ENCODE results near the gene TMEM273.
"Not testable (repeated sequence)": the region's sequence is repeated elsewhere in the genome, so short reads cannot be mapped to it uniquely, and the experiment has no call there.

The TMEM273 gene

DNA sequence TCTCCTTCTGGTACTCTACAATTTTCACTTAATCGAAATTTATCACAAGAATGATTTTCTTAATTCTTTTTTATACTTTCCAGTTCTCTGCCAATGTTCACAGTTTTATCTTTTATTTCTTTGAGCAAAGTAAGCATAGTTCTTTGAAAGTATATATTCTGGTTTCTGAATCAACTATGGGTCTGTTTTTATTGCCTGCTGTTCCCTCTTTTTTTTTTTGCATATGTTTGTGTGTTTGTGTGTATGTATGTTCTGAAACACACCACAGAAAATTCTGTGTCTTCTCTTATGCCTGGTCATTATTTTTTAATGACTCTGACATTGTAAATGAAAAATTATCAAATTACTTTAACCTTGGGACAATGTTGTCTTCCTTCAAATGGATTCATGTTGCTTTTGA is 15.9 kb upstream of the TMEM273 start:
- no peak for DNase-seq

DNA sequence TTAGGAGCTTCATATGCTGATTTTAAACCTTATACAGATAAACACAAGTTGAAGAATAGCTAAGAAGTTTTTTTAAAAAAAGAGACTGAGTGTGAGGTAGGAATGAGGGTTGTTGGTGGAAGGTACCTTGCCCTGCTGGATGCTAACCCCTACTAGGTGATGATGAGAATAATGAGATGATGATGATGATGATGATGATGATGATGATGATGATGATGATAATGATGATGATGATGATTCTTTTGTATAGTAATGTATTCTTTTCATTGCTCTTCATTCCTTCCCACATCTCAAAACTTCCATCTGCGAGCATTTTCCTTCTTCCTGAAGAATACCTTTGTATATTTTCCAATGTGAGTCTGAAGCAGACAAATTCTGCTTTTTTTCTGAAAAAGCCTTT is 14.1 kb upstream of the TMEM273 start:
- no peak for DNase-seq

DNA sequence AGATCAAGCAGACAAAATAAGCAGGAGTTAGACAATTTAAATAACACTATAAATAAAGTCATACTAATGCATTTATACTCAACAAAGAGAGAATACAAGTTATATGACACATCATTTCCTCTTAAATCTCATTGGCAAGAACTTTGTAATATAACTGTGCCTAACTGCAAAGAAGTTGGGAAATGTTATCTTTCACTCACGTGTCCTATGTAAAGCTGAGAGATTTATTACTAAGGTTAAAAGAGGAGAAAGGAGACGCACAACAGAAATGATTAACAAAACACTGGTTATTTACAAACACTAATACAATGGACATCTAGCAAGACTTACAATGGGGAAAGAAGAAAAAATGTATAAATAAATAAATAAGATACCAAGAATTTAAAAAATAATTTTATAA is 12.7 kb upstream of the TMEM273 start:
- no peak for DNase-seq

DNA sequence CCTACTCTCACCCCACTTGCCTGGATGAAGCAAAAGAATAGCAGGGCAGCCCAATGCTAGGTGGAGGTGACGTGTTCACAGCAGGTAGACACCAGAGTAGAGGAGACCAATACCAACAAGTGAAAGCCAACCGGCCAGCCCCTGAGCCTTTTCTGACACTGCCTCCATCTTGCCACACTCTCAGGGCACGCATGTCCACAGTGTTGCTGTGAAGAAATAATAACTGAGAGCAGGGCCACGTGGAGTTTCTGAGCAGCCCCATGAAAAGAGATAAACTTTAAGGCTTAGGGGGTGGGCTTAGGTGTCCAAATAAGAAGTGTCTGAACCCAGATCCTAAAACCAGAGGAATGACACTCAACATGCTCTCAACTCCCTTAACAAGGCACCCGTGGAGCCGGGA is 9.0 kb upstream of the TMEM273 start:
- DNase-seq, result no peak

DNA sequence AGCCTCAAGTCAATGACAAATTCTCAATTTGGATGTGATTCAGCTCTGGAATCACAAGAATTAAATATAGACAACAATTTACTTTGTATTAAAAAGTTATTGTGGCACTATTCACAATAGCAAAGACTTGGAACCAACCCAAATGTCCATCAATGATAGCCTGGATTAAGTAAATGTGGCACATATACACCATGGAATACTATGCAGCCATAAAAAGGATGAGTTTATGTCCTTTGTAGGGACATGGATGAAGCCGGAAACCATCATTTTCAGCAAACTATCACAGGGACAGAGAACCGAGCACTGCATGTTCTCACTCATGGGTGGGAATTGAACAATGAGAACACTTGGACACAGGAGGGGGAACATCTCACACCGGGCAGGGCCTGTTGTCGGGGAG is 7.7 kb upstream of the TMEM273 start:
- not testable (repeated sequence) for DNase-seq

DNA sequence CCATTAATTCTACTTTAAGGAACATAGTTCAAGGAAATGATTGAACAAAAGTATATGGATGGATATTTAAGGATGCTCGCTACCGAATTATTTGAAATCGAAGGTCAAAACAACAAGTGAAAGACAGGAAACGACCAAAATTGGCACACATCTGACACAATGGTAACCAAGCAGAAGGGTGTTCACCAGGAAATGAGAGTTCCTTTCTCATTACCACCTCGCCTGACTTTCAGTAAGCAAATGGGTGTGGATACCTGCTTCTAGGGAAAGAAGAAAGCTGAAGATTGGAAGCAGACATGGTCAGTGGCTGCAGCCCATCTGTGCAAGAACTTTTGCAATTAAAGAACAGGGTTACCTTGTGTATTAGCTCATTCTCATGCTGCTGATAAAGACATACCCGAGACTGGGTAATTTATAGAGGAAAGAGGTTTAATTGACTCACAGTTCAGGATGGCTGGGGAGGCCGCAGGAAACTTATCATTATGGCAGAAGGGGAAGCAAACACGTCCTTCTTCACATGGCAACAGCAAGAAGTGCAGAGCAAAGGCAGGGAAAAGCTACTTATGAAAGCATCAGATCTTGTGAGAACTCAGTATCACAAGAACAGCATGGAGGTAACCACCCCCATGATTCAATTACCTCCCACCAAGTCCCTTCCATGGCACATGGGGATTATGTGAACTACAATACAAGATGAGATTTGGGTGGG is 6.2 kb upstream of the TMEM273 start:
- no peak for DNase-seq

DNA sequence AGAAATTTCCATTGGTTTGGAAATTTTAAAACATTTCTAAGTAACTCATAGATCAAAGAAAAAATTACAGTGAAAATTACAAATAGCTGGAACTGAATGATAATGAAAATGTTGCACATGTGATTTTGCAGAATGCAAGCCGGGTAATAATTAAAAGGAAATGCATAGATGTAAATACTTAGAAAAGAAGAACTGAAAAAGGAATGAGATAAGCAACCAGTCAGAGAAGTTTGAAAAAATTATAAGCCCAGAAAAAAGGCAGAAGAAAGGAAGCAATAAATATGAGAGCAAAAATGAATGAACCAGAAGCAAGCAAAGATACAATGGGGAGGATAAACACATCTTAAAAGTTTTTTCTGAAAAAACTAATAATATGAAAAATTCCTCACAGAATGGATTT is 3.2 kb upstream of the TMEM273 start:
- DNase-seq, result no peak

DNA sequence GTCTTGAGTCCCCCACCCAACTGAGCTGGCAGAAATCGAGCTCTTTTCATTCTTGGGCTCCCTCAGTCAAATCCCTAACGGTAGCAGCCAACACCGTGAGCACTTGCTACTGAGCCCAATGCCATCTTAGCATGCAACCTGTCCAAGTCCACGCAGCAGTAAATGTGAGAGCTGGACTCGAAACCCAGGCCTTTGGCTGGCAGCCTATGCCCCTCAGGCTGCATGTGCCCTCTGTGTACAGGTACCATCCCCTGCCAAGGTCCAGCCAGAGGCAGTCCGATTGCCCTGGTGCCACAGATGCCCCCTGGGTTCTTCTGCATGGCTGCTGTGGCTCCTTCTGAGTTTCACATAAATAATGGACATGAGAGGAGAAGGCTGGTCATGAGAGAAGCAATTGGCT is 1.2 kb upstream of the TMEM273 start:
- DNase-seq, result no peak

DNA sequence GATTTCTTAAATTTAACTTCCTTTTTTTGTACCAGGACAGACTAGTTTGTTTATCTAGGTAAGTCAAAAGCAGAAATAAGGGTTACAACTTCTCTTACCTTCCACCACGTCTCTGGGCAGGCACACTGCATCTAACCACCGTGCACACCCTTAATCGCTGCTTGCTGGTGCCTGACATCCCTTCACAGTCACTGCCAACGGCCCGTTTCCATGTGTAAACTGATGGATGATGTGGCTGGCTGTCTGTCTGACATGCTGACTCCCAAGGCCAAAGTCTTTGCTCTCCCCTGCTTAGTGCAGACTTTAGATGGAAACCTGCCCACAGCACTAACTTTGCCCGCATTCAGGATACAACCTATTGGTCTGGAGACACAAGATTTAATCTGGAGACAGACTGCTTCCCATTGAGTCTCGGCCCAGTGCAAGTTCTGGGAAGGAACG is 1.1 kb downstream of the TMEM273 start:
- no peak for DNase-seq

DNA sequence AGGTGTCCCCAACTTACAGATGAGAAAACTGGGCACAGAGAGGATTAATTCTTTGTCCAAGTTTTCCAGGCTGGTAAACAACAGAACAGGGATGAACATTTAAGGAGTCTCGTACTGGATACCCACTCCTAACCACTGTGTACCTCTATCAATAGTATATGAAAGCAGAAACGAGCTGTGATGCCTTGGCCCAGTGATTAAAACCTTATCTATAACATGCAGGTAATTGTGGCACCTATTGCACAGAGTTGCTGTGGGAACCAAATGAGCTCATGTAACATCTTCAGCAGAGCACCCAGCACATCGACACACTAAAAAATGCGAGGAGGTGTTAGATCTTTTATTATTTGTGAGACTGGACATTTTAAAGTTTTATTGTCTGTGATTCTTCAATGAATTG is 1.6 kb downstream of the TMEM273 start:
- DNase-seq, result no peak

DNA sequence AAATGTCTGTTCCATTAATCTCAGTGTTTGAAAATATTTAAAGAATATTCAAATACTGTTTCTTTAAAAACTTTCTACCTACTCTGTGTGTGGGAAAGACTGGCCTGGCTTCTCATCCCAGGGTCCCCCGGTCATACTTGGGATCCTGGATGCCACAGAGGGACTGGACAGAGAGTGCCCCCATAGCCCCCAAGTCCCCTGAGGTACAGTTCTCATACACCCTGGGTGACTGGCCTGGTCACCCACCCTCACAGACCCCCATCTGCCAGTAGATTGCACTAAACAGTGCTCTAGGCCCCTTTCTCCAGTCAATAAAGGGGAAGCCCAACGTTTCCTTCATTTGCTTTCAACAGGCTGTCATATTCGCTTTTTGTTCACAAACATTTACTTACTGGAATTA is 3.0 kb downstream of the TMEM273 start:
- peak; percentile 23 for DNase-seq

DNA sequence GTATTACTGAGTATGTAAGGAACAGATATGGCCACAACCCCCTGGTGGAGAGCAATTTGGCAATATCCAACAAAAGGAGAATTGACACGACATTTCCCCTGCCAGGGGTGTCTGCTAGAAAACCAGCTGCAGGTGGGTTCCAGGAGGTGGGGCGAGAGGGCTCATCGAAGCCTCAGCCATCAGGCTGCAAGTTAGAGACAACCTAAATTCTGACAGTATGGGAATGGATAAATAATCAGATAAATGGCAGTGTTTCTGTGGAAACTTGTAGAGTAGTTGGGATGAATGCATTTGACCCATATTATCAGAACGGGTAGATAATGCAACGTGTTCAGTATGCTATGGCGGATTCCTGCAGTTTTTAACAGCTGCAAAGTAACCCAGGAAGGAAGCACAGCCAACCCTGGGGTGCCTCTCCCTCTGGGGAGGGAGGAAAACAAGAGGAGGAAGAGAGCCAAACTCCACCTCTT is 3.5 kb downstream of the TMEM273 start:
- DNase-seq, result peak; percentile 30

DNA sequence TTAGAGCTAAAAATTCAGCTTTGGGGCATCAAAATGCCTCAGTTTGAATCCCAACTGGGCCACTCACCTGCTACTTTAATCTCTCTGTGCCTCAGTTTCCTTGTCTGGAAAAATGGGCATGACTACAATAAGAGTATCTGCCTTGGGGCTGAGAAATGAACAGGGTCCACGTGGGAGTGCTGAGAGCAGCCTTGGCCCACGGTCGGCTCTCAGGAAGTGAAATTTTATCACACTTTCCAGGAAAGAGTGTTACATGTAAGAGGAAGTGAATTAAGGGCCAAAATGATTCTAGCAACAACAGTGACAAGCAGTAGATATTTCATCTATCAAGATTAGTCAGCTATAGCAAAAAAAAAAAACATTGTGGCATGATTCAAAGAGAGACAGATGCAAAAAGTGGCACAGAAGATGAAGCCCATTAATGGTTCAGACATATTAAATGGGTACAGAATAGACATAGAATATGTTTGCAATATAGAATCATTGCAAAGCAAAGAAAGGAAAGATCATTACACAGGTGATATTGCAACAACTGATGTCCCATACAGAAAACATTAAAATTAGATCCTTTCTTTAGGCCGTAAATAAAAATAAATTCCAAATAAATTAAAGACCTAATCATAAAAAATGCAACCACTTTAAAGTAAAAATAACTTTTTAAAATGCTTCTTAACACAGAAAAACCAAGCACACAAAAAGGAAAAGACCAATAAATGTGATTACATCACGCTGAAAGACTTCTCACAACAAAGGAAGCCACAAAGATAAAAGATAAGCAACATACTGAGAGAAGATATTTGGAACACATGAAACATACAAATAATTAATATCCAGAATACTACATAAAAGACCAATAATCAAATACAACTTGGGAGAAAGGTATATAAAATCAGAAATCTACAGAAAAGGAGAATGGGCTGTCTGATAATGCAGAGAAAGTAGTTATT is 4.3 kb downstream of the TMEM273 start:
- DNase-seq, result peak; percentile 62

DNA sequence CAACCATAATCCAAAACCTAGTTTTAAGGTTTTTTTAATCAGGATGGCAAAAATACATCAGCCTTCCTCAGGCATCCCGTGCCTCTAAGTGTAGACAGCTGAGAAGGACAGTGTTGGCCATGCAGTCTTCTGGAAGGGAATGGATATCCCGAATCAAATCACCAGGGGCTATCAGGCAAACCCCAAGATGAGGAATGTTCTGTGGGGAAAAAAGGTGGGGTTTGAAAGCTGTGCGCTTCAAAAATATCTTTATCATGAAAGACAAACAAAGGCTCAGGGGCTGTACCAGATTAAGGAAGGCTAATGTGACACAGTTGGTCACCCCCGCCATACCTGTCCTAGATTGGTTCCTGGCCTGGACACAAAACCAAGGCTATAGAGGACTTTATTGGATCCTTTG is 5.4 kb downstream of the TMEM273 start:
- peak; percentile 23 for DNase-seq

DNA sequence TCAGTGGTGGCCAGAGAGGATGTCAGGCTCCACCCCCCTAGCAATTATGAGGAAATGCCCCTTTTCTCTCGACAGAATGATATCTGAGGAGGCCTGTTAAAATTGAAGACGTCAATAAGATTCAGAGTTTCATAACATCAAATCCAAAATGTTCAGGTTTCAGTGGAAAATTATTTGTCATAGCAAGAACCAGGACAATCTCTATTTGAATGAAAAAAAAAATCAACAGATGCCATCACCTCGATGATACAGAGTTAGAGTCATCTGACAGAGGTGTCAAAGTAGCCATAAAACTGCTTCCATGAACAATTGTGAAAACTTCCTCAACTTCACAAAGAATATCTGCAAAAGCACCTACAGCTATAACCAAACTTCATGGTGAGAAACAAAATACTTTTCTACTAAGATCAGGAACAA is 7.7 kb downstream of the TMEM273 start:
- no peak for DNase-seq

DNA sequence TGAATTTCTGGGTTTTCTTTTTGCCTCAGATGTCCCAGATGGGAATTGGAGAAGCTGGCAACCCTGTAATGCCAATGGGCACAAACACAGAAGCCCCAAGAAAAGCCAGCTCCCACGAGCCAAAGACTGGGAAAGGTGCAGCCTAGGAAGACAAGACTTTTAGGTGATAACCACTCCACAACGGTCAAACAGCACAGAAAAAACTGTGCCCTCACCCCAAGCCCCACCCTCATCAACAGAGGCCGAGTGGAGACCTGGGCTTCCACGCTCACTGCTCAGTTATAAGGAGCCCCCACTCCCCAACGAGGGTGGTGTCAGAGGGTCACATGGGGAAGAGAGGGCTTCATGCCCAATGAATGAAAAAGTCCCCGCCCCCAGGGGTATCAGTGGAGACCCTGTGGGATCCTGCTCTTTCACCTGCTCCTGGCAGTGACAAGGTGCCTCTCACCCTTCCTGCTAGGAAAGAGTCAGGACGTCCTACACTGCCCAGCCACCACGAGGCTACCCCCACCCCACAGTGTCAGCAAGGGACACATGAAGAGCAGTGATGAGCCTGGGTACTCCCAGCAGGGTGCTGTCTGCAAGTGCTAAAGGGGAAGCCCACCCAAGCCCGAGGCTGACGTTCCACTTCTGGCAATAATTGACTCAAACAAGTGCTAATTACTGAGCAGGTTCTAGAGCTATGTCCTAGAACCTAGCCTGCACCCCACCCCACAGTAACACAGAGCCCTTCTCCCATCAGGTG is 8.3 kb downstream of the TMEM273 start:
- DNase-seq, result peak; percentile 58

DNA sequence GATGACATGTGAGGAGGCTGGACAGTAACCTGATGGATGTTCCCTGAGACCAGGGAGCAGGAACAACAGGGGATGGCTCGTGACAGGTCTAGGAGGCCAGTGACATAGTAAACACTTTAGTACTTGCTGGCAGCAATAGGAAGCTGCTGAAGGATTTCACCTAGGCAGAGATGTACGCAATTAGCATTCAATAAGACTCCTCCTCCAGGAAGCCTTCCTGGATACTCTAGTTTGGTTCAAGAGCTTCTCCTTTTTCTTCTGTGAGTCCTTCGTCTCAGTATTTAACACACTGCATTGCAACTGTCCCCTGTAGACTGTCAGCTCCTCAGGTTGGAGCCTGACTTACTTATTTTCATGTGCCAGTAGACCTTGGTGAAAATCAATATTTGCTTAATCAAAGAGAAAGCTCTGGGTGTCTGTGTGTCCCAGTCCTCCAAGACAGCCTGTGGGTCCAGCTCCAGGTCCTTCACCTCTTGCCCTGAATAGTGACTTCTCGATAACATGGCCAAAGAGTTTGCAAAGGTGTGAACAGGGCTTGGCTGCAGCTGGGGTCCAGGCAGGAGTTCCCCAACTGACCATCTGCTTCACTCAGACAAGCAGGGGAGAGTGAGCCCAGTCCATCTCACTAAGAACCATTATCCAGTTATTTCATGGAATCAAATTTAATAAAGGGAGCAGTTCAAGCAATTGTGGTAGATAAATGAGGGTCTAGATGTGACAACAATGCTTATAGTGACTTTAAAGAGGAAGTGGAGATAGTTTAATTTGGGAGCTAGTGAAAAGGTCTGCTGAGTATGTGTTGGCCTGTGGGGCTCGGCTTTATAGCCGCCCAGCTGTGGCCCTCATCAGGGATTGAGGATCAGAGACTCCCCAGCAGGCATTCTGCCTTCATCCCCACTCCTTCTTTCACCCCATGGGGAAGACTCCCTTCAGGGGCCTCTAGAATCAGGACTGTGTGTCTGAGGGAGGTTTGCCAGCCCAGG is 9.4 kb downstream of the TMEM273 start:
- no peak for DNase-seq

DNA sequence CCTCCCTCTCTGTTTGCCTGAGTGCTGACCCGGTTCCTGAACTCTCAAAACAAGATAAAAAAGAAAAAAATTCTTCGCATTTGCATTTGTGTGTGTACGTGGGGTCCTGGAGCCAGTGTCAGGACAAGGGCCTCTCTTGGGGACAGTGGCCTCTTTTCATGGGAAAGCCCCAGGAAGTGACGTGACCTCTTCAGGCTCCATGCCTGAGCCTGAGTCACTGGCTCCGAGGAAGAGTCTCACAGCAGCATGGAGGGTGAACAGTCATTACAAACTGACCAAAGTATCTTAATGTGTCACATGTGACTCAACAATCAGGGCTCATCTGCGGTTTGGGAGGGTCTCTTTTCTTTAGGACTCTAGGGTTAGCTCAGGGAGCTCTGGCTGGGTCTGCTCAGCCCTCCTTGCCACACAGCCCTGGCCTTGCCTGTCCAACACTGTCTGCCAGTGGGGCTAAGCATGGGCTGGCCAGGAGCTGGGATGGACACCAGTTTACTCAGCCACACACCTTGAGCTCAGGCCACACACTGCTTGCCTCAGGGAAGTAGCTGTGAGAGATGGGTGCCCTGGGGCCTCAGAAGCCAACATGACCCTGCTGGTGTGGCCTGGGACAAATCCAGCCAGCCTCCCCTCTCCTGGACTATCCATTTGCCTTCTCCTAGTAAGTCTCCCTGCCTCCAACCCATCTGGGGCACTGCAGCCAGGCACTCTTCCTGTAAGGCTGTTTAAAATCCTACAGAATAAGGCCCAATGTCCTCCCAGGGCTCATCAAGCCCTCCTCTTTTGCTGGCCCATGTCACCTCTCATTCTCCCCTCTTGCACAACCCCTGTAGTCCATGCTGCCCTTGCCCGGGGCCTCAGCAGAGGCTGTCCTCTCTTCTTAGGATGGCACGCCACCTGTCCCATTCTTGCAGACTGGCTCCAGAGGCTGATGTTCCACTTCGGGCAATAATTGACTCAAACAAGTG is 10.5 kb downstream of the TMEM273 start:
- DNase-seq, result peak; percentile 83

DNA sequence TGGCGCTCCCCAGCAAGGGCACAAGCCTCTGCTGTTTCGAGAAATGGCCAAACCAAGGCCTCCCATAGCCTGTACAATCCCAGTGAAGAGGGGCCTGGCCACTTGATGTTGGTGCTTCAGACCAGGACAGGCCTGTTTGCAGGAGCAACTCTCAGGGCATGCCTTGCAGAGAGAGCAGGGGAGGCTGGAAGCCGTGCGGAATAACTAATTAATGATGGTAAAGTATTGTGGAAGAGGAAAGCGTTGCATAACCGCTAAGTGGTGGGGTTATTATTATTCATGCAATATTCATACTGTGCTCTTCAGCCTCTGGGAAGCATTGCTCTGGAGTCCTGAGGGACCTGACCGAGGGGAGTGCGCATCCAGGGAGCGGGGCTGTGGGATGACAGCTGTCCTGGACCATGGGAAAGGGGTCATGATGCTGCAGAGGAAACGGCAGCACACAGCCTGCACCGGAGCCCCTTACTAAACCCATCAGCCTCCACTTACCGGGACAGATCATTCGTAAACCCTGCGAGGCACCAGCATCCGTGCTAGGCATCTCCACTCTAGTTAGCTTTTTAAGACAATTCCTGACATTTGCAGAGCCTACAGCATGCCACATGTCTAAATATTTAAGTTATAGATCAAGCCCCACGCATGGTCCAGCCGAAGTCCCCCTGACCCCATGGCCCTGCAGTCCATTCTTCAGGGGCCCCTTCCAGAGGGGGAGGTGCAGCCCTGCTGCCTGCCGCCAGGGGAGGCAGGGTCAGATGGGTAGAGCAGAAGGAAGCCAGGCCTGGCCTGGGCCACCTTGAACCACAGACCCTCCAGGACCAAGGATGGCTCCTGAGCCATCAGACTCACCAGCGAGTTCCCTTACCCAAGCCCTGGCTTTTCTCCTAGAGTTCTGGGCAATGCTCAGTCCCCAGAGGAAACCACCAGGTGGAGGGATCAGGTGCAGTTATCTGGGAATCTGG is 11.6 kb downstream of the TMEM273 start:
- DNase-seq, result no peak

Data from stimulated activated CD8-positive, alpha-beta memory T cell treated with anti-CD3 and anti-CD28 coated beads, Interleukin-4, amount 100 ng/mL, for 48 hours (primary cell).